GM19397 (cell line): ENCODE measurements around the gene NRXN3.

ENCODE experiments used
- ATAC-seq: cut with Tn5 transposase; IDR thresholded peaks from one replicate; pipeline ENCODE4 v1.9.1; 2021; ENCODE audit warnings: mild to moderate bottlenecking, moderate library complexity; ENCODE audit not compliant: unreplicated experiment

NRXN3 gene

GRCh38 chr14:78863143-78863542 is 693.0 kb downstream of the NRXN3 start:
- no peak for ATAC-seq

- no peak for ATAC-seq
Observed at GRCh38 chr14:78872837-78873236, 702.7 kb downstream of the NRXN3 start.

DNA sequence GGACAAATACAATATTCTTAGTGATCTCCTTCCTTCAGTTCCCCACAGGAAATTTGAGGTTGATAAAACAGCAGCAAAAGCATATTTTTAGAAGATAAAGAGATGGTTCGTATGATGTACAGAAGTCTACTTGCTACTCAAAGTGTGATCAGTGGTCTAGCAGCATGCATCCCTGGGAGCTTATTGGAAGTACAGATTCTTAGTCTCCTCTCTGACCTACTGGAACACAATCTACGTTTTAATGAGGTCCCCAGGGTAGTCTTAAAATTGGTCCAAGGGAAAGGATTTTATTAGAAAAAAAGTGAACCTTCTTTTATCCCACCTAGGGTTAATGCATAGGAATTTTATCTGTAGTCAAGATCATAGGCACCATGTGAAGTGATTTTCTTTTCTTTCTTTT is 703.4 kb downstream of the NRXN3 start:
- no peak for ATAC-seq

- no peak for ATAC-seq
Observed at GRCh38 chr14:78875049-78875448, 704.9 kb downstream of the NRXN3 start.

- ATAC-seq = no peak
Observed at GRCh38 chr14:78885884-78886283, 715.7 kb downstream of the NRXN3 start.

DNA sequence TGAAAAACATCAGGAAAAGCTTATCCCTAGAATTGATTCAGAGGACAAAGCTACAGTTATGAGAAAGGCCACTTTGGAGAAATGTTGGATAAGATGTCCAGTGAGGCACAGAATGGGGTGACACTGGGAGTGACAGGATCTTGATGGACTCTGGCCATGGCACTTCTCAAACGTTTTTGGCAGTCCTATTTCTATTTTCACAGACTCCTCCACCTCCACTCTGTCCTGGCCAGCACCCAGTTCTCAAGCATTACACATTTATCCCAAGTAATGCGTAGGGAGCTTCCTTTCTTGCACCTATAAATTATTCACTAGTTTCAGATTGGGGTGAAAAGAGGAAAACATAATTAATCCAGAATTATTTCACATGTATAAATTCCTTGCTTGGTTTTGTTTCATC is 727.3 kb downstream of the NRXN3 start:
- ATAC-seq = no peak

DNA sequence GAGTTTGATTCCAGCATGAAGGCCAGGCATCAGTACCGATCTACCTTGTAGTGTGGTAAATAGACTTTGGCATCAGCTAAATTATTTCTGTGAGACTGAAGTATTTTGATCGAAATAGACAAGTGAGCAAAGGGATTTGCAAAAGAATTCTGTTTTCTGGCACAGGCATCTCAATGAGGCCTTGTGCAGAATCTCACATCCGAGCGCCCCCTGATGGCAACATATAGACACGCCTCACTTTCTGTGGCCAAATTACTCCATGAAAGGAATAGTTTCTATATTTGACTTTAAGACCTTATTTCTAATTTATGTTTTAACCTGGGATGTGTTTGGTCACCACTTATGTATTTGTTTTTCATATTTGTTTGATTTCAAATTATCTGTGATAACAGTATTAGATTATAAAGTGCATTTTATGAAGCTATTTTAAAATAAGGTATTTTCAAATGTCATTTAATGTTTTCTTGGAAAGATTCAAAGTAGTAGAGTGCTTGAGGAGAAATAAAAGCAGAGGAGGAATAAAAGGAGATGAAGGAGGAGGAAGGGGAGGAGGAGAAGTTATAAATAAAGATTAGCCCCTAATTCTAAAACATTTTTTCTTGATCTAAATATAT is 731.9 kb downstream of the NRXN3 start:
- ATAC-seq = no peak

DNA sequence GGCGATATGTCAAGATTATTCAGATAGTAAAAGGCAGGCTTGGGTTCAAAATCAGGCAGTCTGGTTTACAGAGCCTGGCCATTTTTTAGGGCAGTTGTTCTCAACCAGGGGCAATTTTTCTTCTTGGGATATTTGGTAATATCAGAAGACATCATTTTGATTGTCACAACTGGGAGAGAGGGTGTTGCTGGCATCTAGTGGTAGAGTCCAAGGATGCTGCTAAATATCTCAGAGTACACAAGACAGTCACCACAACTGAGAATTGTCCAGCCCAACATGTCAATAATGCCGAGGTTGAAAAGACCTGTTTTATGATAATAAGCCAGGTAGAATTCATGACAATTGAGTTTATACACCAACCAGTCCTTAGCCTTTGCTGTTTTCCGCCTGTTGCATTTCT is 733.9 kb downstream of the NRXN3 start:
- no peak for ATAC-seq

- ATAC-seq = no peak
Observed at GRCh38 chr14:78917462-78917861, 747.3 kb downstream of the NRXN3 start.

DNA sequence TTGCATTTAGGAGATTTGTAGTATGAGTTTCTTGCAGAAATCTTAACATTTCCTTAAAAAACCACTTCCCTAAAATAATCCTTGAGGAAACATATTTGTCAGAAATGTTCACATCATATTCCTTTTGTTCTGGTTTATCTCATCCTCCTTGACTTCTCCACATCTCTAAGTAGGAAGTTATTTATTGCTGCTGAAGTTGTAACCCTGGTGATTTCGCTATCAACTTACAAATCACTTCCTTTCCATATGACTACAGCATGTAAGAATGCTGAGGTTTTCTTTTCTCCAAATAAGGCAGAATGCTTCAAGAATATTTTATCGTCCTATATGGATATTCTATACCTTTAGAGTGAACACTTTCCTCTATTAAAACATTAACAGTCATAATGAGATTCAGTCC is 751.7 kb downstream of the NRXN3 start:
- no peak for ATAC-seq

- ATAC-seq = no peak
Observed at GRCh38 chr14:78927261-78927660, 757.1 kb downstream of the NRXN3 start.

- no peak for ATAC-seq
Observed at GRCh38 chr14:78933166-78933565, 763.0 kb downstream of the NRXN3 start.

DNA sequence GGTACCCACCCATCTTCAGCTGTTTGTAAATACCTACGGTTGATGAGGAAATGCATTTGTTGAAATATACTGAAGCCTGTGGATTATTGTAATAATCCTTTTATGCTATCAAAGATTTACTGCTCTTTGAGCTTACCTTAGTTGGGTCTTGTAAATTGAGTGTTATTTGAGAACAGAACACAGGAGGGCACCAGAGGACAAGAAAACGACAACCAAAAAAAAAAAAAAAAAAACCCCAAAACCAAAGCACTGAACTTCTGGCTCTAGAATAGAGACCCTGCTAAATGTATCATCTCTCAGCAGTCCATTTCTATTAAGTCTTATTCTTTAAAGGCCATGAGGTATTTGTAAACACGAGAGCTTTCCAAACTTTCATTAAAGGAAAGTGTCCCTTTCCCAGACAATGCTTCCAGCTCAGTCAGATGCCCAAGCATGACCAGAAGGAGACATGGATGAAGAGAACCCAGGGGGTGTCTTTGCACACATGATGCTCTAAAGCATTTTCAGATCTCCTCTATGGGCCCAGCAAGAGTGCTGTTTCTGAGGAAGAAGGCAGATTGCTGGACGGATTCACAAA is 763.9 kb downstream of the NRXN3 start:
- ATAC-seq = no peak

DNA sequence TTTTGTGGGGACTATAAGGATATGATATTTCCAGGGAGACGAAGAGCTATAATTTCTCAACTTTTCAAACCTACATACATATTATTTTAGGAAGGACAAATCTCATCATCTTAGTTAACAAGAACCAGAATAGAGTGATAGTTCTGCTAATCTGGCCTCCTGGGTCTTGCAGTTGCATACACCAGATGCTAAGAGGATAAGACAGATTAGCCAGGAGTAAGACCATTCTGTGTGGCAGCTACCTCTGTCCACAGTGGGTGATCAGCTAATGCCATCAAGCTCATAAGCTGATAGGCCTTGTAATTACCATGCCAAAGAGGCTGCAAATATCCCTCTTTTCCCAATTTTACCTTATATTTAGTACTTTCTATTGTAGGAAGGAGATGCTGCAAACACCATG is 776.8 kb downstream of the NRXN3 start:
- no peak for ATAC-seq

DNA sequence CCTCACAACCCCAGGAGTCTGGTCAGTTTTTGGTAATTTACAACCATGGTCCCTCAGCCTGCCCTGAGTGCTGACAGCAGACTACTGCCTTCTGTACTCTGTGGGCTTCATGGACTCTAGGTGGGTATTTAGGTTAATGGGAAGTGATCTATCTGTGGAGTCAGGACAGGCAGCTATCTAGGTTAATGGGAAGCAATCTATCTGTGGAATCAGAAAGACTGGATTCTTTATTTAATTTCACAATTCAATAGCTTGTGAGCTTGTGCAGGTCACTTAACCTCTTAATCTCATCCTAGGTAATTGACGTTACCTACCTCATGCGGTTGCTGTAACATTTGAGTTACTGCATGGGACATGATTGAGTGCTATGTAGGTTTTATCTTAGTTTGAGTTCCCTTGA is 777.5 kb downstream of the NRXN3 start:
- ATAC-seq = no peak

- ATAC-seq = no peak
Observed at GRCh38 chr14:78950649-78951048, 780.5 kb downstream of the NRXN3 start.

GRCh38 chr14:78951602-78952001 is 781.4 kb downstream of the NRXN3 start:
- no peak for ATAC-seq

DNA sequence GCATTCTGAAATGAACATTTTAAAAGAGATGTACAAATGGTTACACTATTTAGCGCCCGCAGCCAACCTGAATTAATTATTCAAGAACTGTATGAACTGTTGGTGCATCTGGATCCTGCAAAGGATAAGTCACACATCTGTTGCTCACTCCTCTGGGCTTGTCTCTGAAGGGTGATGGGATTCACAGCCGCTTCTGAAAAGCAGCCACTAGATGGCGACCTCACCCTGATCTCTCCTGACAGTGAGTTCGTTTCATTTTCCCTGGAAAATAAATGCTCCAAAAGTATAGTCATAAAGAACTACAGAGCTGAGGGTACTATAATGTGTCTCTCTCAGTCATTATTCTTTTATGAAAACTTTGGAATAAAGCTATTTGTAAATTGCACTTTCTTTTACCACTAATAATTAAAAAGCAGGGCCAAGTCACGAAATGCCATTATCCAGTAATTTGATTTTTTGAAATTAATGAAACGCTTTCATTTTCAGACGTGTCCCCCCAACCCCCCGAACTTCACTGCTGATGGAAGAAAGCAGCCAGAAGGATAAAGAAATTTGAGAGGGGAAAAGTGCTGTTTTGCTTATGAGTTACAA is 789.6 kb downstream of the NRXN3 start:
- peak; percentile 88 for ATAC-seq

- no peak for ATAC-seq
Observed at GRCh38 chr14:78967111-78967809, 797.1 kb downstream of the NRXN3 start.

DNA sequence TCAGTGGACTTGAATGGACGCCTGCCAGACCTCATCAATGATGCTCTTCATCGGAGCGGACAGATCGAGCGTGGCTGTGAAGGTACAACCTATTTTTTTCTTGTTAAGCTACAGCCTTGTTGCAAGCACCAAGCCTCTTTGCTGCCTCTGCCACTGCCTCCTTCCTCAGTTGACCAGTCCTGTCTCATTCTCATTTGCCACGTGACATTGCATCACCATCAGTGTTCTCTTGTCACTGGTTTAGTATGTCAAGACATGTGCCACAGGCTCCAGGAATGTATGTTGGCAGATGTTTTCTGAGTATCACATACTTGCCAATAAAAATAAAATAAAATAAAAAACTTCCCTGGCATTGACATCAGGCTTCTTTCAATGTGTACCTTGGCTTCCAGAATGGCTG is 798.1 kb downstream of the NRXN3 start:
- no peak for ATAC-seq

- no peak for ATAC-seq
Observed at GRCh38 chr14:78970677-78971076, 800.5 kb downstream of the NRXN3 start.

GRCh38 chr14:78972440-78972839 is 802.3 kb downstream of the NRXN3 start:
- no peak for ATAC-seq
